Melanocyte of skin (primary cell): ENCODE results near the gene TRAF3. TPM values are rescaled to one million over a fixed set of nuclear protein-coding genes. Genes with fewer than 3 reads are reported as not detected.

Experiments
- small RNA-seq, 2 donors: library from RNA; depleted of rRNA; stranded (forward); fragments of <200 nt; gene quantifications; one replicate each; pipeline ENCODE3, GENCODE V24; 2012
- total RNA-seq, 2 donors: library from RNA; depleted of rRNA; stranded (reverse); fragments of >200 nt; gene quantifications; 2 replicates each; pipeline ENCODE4 v1.2.3, GENCODE V29; 2012

Gene TRAF3
- total RNA-seq: 10 to 100 TPM; 32.3 TPM

GRCh38 chr14:102776761-102777710 lies at the start of gene TRAF3:
Gene TRAF3 (plus strand): TSS chr14:102777449. CDS start chr14:102870202, 92,753 bp downstream.

GRCh38 chr14:102922490-102923200 lies 145.4 kb downstream of the TRAF3 start, which contains the start of gene AMN:
Gene AMN (plus strand): TSS chr14:102922663. CDS start chr14:102922689, 26 bp downstream.

Small RNA genes lying within 50 kb of the gene (small RNA-seq; reads per million reads assigned to genes)
- 0 reads per million in 2 donors for gene RNU6-1316P

Other genes with a start within 250 kb of the TRAF3 start
- gene RCOR1, start 184.8 kb upstream of the TRAF3 start, total RNA-seq: 10 to 100 TPM in 1 of 2 donors, 1 to 10 TPM in 1; 9.6 to 14.0 TPM
- under 1 TPM; under 0.01 TPM for gene AMN, start 145.2 kb downstream of the TRAF3 start, total RNA-seq